Measurements from ENCODE around the gene C5AR1. TPM values are rescaled to one million over a fixed set of nuclear protein-coding genes. Genes with fewer than 3 reads are reported as not detected.

C5AR1 gene
- total RNA-seq, 1 donor from 2014 or later: 0.16 TPM

Other genes with a start within 250 kb of the C5AR1 start
- 97.3 and 103 TPM in 2 replicates for gene ZC3H4, start 196.1 kb upstream of the C5AR1 start, total RNA-seq
- gene SAE1, start 179.0 kb upstream of the C5AR1 start, total RNA-seq: 147 and 151 TPM in 2 replicates
- gene BBC3, start 78.7 kb upstream of the C5AR1 start, total RNA-seq: 17.4 and 17.6 TPM in 2 replicates
- 40.6 and 44.6 TPM in 2 replicates for gene CCDC9, start 53.3 kb upstream of the C5AR1 start, total RNA-seq
- 10.6 and 11.0 TPM in 2 replicates for gene INAFM1, start 35.0 kb upstream of the C5AR1 start, total RNA-seq
- not detected in 2 replicates for gene C5AR2, start 22.3 kb downstream of the C5AR1 start, total RNA-seq
- gene DHX34, start 39.5 kb downstream of the C5AR1 start, total RNA-seq: 31.3 and 32.4 TPM in 2 replicates
- gene MEIS3, start 109.7 kb downstream of the C5AR1 start, total RNA-seq: not detected in 2 replicates
- 0.05 TPM in 1 of 2 replicates, not detected in the other for gene SLC8A2, start 162.0 kb downstream of the C5AR1 start, total RNA-seq
- gene KPTN, start 174.4 kb downstream of the C5AR1 start, total RNA-seq: 10.1 and 12.2 TPM in 2 replicates
- gene NAPA, start 205.2 kb downstream of the C5AR1 start, total RNA-seq: 61.9 and 66.5 TPM in 2 replicates

Data from activated CD4-positive, alpha-beta T cell treated with anti-CD3 and anti-CD28 coated beads, Interleukin-2, amount 10 ng/mL, durations not matched to agents 24 days and 14 days (primary cell).